ENCODE results near the gene CRB3.

Gene CRB3

DNA sequence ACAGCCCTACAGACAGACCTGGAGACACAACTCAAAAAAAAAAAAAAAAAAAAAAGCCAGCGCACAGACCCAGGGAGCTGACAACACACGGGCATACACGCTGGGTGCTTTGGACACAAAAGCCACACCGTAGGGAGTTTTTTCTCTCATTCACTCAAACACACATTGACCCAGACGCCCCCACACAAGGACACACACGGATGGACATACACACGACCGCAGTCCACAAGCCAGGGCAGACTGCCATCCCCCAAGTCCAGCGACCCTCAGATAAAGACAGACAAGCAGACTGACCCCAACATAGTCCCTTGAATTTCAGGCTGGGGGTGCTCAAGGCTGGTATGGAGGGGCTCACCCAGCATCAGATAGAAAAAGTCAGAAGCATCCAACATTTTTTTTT, 50.0 kb downstream of the CRB3 start:
- TF ChIP-seq POLR2AphosphoS5 (IDR thresholded peaks at IDR 0.05; ENCODE audit: low read depth, low read length) (no peak), TAF1 (IDR thresholded peaks at IDR 0.05; ENCODE audit: borderline replicate concordance, insufficient read depth, low read length) (no peak), SIN3A (IDR thresholded peaks at IDR 0.05; ENCODE audit: borderline replicate concordance, insufficient read depth, low read length) (no peak), REST (IDR thresholded peaks at IDR 0.05; ENCODE audit: insufficient read depth in 1 of 2, low read depth in 2 of 2, low read length in 2 of 2) (no peak), FOXP2 (optimal IDR thresholded peaks at IDR 0.05; ENCODE audit: borderline replicate concordance, extremely low read depth, extremely low read length, insufficient read depth) (no peak)

GRCh38 chr19:6514926-6515544, 51.0 kb downstream of the CRB3 start:
- TF ChIP-seq REST (IDR thresholded peaks at IDR 0.05; ENCODE audit: insufficient read depth in 1 of 2, low read depth in 2 of 2, low read length in 2 of 2) (no peak), TAF1 (IDR thresholded peaks at IDR 0.05; ENCODE audit: borderline replicate concordance, insufficient read depth, low read length) (no peak), SIN3A (IDR thresholded peaks at IDR 0.05; ENCODE audit: borderline replicate concordance, insufficient read depth, low read length) (no peak), POLR2AphosphoS5 (IDR thresholded peaks at IDR 0.05; ENCODE audit: low read depth, low read length) (no peak), FOXP2 (optimal IDR thresholded peaks at IDR 0.05; ENCODE audit: borderline replicate concordance, extremely low read depth, extremely low read length, insufficient read depth) (no peak)

DNA sequence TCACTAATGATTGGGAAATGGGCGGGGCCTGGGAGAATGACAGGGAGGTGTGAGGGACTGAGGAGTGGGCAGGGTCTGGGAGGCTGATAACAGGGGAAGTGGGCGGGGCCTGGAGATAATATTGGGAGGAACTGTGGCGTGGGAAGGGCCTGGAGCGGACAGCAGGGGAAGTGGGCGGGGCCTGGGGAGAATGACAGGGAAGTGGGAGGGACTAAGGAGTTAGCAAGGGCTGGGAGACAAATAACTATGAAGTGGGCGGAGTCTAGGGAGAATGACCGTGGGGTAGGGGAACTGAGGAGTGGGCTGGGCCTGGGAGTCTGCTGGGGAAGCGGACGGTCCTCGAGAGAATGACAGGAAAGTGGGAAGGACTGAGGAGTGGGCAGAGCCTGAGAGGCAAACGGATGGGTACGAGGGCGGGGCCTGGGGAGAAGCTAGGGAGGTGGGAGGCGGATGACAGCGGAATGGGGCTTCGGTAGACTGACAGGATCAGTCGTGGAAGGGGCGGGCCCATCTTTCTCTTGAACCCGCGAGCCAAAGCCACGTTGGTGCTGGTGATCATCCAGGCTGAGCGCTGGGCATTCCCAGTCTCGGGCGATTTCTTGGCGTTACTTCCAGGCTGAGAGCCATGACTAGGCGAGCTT, 52.1 kb downstream of the CRB3 start:
- no peak for TF ChIP-seq TAF1 (IDR thresholded peaks at IDR 0.05; ENCODE audit: borderline replicate concordance, insufficient read depth, low read length)
- TF ChIP-seq REST (IDR thresholded peaks at IDR 0.05; ENCODE audit: insufficient read depth in 1 of 2, low read depth in 2 of 2, low read length in 2 of 2), result no peak
- TF ChIP-seq POLR2AphosphoS5 (IDR thresholded peaks at IDR 0.05; ENCODE audit: low read depth, low read length), result peak; percentile 69
- TF ChIP-seq SIN3A (IDR thresholded peaks at IDR 0.05; ENCODE audit: borderline replicate concordance, insufficient read depth, low read length), result no peak
- TF ChIP-seq FOXP2 (optimal IDR thresholded peaks at IDR 0.05; ENCODE audit: borderline replicate concordance, extremely low read depth, extremely low read length, insufficient read depth), result peak; percentile 16
